T-helper 2 cell treated with Interferon-gamma antibody and Interleukin-4, amounts not matched to agents 100 ng/mL and 5 ng/mL, for 36 hours (primary cell): ENCODE results near the gene PRR12. TPM values are rescaled to one million over a fixed set of nuclear protein-coding genes. Genes with fewer than 3 reads are reported as not detected.

ENCODE experiments used
- intact Hi-C: fragments of 100-400 bp; cut with micrococcal nuclease; formaldehyde crosslinking; loops from one replicate; pipeline ENCODE4 v1.15.1; 2023
- total RNA-seq: library from RNA; stranded (reverse); gene quantifications from 2 replicates; pipeline ENCODE4 v1.2.3, GENCODE V29; 2022

The PRR12 gene
- total RNA-seq, 1 donor from 2014 or later = 43.3 TPM

DNA sequence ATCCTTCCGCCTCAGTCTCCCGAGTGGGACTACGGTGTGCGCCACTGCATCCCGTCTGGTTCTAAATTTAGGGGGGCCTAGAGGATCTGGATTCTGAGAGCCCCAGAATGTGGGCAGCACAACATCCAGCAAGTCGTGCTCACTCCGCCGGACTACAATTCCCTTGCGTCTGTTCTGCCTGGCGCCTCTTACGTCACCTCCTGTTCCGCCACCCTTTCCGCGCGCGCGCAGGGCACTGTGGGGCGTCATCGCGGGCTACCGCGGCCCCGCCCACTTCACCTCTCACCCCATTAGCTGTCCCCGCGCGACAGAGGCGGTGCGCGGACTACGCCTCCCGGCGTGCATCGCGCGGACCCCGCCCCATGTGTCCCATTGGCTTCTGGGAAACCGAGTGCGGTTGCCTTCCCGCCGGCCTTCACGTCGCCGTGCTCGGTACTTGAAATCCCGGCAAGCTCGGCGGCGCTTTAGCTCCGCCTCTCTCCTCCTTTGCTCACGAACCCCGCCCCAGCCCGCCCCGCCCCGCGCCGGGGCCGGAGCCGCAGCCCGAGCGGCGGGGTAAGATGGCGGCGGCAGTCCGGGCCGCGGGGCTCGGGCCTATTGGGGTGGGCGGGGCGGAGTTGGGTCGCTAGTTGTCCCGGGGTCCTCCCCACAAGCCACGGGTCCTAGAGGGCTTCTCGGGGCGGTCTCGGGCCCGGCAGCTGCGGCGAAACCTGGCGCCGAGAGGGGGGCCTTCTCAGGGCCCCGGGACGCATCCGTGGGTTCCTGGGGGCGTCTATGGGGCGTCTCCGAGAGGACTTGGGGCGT is 50.9 kb downstream of the PRR12 start, which contains the start of gene SCAF1:
TSS of gene SCAF1 (plus strand) at position 522 of the 804 bp plus-strand sequence. CDS start 2,818 bp downstream, outside the sequence.
- intact Hi-C loops = loop anchor here (1.0 to 2.0 kb wide), 4 partner anchors 23 to 235 kb away; partner anchors contain the start of genes AKT1S1, BCL2L12, IRF3 and PTOV1

DNA sequence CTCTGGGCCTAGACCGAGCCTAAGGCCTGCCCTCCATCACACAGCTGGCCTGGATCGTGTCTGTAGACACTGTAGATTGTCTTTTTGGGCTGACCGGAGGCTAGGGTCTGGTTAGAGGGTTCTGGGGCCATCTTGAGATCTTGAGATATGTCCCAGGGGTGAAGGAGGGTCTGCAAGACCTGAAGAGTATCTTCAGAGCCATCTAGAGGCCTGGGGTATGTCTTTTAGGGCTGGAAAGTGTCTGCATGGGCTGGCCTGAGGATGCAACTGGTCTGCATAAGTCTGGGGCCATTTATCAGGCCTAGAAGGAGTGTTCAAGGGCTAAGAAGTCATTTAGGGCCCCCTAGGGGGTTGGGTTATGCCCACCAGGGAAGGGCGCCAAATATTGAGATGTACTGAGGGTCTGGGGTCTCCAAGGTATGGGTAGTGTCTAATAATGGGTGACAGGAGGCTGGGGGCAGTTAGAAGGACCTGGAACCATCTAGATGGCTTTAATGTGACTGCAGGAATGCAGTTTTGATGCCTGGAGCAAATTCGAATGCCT is 51.6 kb downstream of the PRR12 start:
- intact Hi-C loops = loop anchor here (1.0 to 2.0 kb wide), 2 partner anchors 23 to 234 kb away; partner anchors contain the start of genes AKT1S1, BCL2L12, IRF3 and TBC1D17

DNA sequence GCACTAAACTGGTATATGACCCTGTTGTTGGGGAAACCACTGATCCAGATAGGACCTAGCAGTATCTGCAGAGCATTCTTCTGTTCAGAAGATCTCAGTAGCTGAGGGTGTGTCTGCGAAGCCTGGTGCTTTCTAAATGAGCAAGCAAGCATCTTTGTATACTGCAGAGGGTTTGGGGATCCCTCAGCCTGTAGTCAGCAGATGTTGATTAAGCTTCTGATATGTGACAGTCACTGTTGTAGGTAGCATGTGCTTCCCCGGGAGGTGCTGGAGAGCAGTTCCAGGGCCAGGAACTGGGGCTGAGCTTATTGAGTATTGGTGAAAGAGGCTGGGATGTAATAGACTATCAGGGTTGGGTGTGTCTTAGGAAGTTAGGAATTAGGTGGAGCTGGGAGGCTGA is 52.5 kb downstream of the PRR12 start:
- intact Hi-C loops = loop anchor here (2.0 kb wide), 1 partner anchor 233 kb away; the partner anchor contains the start of genes AKT1S1 and TBC1D17

DNA sequence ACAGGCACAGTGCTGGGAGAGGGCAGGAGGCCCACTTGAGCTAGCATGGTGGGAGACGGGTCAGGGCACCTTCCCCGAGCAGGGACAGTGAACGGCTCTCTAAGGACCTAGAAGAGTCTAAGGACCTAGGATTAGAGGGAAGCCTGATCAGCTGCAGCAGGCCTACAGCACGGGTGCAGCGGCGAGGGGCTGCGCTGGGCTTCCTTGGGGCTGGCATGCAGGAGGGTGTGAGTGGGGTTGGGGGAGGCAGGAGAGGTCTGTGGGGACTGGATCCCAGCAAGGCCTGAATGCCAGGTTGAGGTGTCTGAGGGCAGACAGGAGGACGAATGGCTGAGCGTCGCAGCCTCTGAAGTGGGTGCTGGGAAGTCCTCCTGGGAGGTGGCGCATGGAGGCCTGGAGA is 54.6 kb downstream of the PRR12 start:
- intact Hi-C loops = no loop called here

DNA sequence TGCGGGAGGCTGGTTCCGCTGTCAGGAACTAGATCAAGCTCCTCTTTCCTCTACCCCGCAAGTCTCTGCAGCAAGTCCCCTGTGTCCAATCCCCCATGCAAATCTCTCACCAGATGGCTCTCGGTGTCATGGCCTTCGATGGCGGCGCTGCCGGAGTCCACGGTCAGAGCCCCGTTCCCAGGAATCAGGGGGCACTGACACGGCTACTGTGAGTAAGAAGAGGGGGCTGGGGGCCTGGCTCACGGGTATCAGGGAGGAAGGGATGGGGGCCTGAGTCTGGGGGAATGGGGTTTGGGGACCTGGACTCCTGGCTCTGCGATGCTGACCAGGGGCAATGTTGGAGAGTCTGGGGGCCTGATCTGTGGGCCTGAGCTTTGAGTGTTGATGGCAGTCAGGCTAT is 55.0 kb downstream of the PRR12 start:
- intact Hi-C loops = no loop called here

DNA sequence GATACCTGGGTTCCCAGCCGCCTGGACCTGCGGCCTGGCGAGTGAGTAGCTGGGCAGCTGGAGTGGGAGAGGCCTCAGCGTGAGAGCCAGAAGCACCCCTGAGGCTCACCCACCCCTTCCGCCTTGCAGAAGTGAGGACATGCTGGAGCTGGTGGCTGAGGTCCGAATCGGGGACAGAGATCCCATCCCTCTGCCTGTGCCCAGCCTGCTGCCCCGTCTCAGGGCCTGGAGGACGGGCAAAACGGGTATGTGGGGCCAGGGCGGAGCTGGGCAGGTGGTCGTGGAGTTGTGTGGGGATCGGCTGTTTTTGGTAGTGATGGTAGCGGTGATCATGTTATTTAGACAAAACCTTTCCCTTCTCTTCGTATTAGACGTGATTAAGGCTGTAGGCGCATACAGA is 55.6 kb downstream of the PRR12 start:
- intact Hi-C loops = no loop called here

DNA sequence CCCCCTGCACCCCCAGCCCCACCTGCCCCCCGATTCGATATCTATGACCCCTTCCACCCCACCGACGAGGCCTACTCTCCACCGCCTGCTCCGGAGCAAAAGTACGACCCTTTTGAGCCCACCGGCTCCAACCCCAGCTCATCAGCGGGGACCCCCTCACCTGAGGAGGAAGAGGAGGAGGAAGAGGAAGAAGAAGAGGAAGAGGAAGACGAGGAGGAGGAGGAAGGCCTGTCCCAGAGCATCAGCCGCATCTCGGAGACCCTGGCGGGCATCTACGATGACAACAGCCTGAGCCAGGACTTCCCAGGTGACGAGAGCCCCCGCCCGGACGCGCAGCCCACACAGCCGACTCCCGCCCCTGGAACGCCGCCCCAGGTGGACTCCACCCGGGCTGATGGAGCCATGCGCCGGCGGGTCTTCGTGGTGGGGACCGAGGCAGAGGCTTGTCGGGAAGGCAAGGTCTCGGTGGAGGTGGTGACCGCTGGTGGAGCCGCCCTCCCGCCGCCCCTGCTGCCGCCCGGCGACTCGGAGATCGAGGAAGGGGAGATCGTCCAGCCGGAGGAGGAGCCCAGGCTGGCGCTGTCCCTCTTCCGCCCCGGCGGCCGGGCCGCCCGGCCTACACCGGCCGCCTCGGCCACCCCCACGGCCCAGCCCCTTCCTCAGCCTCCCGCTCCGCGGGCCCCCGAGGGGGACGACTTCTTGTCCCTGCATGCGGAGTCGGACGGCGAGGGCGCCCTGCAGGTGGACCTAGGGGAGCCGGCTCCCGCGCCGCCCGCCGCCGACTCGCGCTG is 60.2 kb downstream of the PRR12 start:
- intact Hi-C loops = no loop called here

DNA sequence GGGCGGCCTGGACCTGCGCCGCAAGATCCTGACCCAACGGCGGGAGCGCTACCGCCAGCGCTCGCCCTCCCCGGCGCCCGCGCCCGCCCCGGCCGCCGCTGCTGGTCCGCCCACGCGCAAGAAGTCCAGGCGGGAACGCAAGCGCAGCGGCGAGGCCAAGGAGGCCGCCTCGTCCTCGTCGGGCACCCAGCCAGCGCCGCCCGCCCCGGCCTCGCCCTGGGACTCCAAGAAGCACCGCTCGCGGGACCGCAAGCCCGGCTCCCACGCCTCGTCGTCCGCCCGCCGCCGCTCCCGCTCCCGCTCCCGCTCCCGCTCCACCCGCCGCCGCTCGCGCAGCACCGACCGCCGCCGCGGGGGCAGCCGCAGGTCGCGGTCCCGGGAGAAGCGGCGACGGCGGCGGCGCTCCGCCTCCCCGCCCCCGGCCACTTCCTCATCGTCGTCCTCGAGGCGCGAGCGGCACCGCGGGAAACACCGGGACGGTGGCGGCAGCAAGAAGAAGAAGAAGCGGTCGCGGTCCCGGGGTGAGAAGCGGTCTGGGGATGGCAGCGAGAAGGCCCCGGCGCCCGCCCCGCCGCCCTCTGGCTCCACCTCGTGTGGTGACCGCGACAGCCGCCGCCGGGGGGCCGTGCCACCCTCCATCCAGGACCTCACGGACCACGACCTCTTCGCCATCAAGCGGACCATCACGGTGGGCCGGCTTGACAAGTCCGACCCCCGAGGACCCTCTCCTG is 61.0 kb downstream of the PRR12 start:
- intact Hi-C loops = no loop called here

DNA sequence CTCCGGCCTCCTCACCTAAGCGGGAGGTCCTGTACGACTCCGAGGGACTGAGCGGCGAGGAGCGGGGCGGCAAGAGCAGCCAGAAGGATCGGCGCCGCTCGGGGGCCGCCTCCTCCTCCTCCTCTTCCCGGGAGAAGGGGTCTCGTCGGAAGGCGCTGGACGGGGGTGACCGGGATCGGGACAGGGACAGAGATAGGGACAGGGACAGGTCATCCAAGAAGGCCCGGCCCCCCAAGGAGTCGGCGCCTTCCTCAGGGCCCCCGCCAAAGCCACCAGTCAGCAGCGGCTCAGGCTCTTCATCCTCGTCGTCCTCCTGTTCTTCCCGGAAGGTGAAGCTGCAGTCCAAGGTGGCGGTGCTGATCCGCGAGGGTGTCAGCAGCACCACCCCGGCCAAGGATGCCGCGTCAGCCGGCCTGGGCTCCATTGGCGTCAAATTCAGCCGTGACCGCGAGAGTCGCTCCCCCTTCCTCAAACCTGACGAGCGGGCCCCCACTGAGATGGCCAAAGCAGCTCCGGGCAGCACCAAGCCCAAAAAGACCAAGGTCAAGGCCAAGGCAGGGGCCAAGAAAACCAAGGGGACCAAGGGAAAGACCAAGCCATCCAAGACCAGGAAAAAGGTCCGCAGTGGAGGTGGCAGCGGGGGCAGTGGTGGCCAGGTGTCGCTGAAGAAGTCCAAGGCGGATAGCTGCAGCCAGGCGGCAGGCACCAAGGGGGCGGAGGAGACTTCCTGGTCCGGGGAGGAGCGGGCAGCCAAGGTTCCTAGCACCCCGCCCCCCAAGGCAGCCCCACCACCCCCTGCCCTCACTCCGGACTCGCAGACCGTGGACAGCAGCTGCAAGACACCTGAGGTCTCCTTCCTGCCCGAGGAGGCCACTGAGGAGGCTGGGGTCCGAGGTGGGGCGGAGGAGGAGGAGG is 61.8 kb downstream of the PRR12 start:
- intact Hi-C loops = no loop called here

DNA sequence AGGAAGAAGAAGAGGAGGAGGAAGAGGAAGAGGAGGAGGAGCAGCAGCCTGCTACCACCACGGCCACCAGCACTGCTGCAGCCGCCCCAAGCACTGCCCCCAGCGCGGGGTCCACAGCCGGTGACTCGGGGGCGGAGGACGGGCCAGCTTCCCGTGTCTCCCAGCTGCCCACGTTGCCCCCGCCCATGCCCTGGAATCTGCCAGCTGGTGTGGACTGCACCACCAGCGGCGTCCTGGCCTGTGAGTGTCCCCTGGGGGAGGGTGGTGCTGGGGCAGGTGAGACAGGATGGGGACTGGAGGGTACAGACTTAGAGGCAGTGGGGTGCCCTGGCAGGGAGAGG is 62.5 kb downstream of the PRR12 start:
- intact Hi-C loops = no loop called here

DNA sequence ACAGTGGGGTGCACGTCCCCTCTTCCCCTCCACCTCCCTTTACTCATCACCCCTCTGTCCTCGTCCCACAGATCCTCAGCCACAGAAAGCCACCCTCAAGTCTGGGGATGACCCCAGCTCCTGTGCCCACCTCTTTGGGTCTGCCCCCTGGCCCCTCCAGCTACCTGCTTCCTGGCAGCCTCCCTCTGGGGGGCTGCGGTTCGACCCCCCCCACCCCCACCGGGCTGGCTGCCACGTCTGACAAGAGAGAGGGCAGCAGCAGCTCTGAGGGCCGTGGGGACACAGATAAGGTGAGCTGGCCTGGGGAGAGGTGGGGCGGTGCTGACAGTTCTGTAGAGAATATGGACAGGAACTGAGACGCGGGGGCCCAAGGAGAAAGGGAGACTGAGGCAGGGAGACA is 63.6 kb downstream of the PRR12 start:
- intact Hi-C loops = no loop called here

DNA sequence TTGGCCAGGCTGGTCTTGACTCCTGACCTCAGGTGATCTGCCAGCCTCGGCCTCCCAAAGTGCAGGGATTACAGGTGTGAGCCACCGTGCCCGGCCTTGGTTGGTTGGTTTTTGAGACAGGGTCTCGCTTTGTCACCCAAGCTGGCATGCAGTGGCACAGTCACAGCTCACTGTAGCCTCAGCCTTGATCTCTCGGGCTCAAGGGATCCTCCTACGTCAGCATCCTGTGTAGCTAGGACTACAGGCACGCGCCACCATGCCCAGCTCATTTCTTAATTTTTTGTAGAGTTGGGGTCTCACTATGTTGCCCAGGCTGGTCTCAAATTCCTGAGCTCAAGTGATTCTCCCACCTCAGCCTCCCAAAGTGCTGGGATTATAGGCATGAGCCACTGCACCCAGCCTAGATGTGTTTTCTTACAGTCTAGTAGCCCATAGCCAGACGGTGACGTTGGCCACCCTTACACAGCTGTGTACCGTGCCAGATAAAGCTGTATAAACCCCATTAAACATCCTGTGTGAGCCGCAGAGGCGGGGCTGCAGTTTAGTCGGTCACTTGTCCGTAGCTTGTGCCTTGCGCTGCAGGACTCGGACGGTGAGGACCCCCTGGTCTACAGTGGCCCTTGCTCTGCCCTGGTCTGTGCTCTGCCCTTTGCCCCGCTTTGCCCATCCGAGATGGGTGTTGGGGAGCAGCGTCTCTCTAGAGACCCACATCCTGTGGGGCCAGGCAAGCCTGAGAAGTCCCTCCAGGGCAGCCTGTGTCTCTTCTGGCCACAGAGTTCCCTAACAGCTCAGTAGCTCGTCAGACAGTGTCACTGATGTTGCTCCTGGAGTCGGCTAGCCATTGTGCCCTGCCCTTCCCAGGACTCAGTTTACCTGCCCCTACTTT is 64.8 kb downstream of the PRR12 start:
- intact Hi-C loops = no loop called here

DNA sequence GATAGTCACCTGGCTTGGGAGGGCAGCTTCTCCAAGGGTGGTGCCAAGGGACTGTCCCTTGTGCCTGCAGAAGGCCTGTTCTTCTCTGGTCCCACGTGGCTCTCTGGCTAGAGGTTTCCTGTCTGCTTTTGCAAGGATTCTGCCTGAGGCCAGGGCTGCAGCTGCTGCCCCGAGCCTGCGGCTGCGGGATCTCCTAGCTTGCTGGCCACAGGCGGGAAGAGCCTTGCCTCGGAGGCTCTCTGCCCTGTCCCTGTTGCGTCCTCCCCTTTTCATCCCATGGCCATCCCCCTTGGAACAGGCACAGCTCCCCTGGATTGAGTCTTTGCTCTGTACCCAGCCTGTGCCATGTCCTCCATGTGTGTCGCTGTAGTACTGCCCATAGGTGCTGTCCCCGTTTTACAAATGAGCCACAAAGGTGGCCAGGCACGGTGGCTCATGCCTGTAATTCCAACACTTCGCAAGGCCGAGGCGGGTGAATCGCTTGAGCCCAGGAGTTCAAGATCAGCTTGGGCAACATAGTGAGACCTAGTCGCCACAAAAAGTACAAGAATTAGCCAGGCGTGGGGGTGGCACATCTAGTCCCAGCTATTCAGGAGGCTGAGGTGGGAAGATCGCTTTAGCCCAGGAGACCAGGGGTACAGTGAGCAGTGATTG is 65.6 kb downstream of the PRR12 start:
- intact Hi-C loops = no loop called here

DNA sequence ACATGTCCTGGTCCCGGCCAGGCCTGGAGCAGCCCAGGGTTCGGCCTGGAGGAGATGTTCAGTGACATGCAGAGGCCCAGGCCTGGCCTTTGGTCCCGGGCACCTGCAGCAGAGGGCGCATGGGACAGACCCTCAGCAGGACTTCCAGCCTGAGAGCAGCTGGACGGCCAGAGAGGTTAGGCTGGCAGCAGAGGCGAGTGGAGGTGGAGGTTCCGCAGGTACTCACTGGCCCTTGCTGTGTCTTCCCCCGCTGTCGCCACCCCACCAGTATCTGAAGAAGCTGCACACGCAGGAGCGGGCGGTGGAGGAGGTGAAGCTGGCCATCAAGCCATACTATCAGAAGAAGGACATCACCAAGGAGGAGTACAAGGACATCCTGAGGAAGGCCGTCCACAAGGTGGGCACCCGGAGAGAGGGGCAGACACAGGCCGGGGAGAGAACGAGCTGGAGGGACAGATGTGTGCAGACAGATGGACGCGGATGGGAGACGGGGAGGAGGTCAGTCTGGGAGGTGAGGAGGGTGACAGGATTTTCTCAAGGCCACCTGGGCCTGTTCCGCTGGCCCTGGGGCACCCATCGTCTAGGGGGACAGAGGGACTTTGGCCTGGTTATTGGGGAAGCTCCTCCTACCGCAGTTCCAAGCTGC is 66.6 kb downstream of the PRR12 start:
- intact Hi-C loops = no loop called here

DNA sequence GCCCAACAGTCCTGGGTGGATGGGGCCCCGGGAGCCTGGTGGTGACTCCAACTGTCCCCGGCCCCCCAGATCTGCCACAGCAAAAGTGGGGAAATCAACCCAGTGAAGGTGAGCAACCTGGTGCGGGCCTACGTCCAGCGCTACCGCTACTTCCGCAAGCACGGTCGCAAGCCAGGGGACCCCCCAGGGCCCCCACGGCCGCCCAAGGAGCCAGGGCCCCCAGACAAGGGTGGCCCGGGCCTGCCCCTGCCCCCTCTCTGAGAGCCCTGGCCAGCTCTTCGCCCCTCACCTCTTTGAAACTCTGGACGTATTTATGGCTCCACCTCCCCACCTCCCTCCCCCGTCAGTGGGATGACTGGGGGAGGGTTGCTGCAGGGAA is 67.1 kb downstream of the PRR12 start:
- intact Hi-C loops = no loop called here

DNA sequence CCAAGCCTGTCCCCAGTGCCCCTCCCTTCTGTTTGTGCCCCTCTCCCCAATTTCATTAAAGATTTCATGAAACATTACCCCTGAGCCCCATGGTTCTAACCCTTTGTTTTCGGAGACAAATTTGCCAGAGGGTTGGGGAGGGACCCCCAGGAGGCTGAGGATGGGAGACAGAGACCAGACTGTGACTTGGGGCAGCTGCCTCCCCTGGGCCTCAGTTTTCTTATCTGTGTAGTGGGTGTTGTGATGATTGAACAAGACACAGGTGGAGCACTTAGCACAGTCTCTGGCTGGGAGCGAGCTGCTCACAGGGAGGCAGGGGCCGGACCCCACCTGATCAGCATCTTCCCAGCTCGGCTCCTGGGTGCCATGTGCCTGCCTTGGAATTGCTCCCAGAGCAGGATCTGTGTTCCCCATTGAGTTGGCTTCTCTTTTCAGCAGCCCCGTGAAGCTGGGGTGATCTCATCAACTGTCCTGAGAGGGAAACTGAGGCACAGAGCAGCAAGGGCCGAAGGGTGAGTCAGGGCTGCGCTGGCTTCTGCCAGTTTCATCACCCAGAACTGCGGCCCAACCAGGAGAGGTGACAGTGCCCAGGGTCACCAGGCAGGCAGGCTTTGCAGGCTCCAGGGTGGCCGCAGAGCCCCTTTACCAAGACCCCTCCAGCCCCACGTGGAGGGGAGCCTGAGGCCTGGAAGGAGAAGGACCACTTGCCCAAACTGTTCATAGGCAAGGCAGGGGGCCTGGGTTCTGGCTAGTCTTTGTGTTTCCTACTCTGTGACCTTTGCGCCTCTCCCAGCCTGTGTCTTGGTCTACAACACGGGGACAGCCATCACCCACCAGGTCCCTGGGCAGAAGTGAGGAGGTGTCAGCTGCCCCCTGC is 67.8 kb downstream of the PRR12 start:
- intact Hi-C loops = no loop called here

DNA sequence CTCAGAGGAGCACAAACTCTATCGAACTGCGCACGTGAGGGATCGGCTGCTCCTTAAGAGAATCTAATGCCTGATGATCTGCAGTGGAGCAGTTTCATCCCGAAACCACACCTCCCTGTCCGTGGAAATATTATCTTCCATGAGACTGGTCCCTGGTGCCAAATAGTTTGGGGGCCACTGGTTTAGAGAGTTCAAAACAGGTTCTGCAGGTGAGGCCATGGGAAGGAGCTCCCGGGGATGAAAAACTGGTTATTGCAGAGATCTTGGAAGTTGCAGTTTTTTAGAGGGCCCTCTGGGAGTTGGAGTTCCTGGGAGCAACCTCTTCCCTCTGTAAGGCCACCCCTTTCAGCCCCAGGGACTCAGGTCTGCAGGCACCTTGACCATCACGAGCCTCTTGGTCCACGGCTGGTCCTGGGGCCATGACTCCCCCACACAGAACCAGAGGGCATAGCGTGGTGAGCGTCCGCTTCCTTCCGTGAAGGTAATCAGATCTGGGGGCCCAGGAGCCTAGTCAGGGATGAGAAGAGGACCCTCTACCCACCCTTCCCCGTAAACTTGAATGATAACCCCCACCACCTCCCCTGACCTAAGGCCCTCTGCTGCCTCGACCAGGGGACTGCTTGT is 69.5 kb downstream of the PRR12 start:
- intact Hi-C loops = no loop called here
